Bronchial smooth muscle cell (primary cell): Measurements from ENCODE around the gene NFIC. TPM values are rescaled to one million over a fixed set of nuclear protein-coding genes. Genes with fewer than 3 reads are reported as not detected.

Source experiments
- total RNA-seq: library from RNA; depleted of rRNA; stranded (reverse); fragments of >200 nt; gene quantifications from 2 replicates; pipeline ENCODE4 v1.2.1, GENCODE V29; 2014

Gene NFIC
- total RNA-seq = 40.7 and 70.5 TPM in 2 replicates

DNA sequence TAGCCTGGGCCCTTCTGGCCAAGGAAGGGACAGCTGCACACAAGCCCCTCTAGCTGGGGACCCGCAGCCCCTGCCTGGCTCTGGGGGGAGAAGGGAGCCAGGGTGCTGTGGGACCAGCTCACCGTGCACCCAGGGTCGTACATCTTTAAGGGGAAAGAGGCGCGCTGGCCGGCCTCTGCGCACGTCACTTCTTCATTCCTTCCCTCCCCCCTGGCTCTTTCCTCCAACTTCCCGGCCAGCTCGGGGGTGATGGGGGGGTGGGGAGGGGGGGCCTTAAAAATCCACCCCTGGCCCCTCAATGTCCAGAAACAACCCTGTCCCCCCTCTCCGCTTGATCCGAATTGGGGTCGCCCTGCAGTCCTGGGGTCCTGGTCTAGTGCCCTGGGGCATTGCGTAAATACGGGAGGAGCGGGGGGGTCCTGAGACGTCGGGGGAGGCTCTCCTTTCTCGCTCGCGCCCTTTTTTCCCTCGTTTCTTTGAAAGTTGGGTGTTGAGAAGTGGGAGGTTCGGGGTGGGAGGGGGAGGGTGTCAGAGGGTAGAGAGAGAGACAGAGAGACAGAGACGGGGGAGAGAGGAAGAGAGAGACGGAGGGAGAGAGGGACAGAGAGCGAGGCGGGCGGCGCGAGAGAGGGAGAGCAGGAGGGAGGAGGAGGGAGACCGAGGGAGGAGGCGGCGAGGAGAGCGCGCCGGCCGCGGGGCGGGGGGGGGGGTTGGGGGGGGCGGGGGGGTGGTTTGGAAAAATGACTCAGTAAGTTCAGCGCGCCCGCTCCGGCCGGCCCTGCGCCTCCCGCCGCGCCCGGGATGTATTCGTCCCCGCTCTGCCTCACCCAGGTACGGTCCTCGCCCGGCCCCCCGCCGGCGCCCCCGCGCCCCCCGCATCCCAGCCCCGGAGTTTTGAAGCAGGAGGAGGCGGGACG lies at the start of gene NFIC:
Gene NFIC (plus strand): TSS at position 748 of the 917 bp plus-strand sequence. CDS start 54 bp downstream, at position 802.

DNA sequence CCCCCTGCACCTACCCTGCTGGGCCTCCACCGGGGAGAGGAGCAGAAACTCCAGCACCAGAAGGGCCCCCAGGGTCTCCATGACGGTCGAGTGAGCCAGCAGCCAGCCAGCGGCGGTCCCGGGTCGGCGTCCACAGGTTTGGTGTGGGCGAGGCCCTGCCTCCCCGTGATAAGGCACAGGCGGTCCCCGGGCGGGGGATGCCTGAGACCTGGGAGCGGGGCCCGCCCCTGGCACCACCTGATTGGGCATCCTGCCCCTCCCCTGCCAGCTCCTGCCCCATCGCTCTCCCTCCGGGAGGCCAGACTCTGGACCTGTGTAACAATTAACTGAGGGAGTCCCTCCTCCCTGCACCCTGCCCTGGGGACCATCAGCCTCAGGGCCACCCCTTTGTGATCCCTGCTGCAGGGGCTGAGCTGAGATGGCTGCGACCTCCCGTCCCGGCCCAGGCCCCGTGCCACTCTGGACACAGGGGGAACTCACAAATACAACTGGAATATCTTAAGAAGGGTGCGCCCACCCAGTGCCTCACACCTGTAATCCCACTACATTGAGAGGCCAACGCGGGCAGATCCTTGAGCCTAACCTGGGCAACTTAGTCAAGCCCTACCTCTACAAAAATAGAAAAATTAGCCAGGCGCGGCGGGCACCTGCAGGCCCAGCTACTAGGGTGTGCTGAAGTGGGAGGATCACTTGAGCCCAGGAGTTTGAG lies 114.2 kb downstream of the NFIC start, which contains the start of gene SMIM24:
Gene SMIM24 (minus strand): TSS at position 143 of the 709 bp plus-strand sequence. CDS start 62 bp downstream, at position 81.

DNA sequence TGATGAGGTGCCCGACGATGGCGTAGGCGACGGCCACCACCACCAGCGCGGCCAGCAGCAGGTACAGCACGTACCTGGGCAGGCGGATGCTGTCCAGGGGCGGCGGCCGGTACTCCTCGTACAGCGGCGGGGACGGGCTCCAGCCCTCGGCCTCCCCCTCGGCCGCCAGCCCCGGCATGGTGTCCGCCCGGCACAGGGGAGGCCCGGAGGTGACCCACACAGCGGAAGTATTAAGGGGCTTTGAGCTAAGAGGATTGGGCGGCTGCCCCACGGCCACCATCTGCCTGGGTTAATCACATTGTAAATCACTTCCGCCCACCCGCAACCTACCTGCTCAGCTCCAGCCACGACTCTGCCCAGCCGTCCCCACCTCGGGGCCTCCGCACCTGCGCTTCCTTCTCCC lies 116.8 kb downstream of the NFIC start, which contains the start of gene SMIM44:
Gene SMIM44 (minus strand): TSS at position 216 of the 403 bp plus-strand sequence. CDS start 38 bp downstream, at position 178.

DNA sequence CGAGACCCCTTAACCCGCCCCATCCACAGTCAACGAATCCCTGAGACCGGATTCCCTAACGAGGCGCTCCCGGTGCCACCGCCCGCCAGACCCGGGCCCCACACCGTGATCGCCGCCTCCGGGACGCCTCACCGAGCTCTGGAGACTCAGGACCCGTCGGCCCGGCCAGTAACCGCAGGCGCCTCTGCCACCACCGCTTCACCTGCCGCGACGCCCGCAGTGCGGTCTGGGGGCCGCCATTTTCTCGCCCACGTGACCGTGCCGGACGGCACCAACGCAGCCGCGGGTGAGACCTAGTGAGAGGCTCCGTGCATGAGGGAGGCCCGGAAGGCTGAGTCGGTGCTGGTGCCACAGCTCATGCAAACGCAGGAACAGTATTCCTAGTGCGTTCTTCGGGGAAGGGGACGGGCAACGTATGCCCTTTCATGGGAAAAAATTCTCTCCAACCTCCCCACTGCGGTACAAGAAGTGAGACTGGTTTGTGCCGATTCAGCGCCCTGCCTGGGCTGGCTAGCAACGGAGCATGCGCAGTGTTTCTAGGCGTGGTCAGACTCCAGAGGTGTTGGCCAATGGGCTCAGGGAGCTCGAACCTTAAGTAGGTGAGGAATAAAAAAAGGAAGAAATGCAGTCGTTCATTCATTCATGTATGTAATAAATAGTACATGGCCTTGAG lies 134.2 kb downstream of the NFIC start, which contains the start of gene DOHH:
Gene DOHH (minus strand): TSS at position 246 of the 673 bp plus-strand sequence. CDS start 3,860 bp downstream, outside the sequence.

DNA sequence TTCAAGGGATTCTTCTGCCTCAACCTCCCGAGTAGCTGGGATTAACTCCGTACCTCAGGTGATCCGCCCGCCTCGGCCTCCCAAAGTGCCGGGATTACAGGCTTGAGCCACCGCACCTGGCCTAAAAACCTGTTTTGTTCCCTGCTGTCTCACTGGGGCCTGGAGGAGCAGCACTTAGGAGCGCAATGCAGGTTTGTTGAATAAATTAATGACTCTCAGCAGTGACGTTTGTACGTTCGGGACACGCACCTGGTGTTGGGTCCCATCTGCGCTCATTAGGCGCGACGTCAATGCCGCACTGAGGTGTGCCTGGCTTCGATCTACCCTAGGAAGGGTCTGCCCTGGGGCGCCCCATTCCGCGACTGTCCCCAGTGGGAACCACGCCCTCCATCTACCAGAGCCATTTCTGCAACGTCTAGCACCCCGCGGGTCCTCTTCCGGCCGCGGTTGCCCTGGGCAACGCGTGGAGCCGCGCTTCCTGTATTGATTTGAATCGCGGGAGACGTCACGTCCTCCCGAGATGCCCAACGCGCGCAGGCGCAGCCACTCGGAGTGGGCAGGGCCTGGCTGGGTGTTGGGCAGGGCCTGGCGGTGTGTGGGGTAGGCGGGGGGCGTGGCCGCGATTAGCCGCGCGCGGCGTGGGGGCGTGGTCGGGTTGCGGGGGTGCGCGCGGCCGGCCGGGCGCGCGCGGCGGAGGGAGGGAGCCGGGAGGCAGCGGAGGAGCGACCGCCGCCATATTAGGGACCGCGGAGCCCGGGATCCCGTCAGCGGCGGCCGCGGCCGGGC lies 139.4 kb downstream of the NFIC start, which contains the start of gene FZR1:
Gene FZR1 (plus strand): TSS at position 714 of the 786 bp plus-strand sequence. CDS start 16,679 bp downstream, outside the sequence.

Other genes with a start within 250 kb of the NFIC start
- gene GNA15, start 230.6 kb upstream of the NFIC start, total RNA-seq = under 0.01 and 0.09 TPM in 2 replicates
- not detected in 2 replicates for gene S1PR4, start 187.8 kb upstream of the NFIC start, total RNA-seq
- 27.6 and 32.8 TPM in 2 replicates for gene NCLN, start 180.7 kb upstream of the NFIC start, total RNA-seq
- not detected in 2 replicates for gene CELF5, start 141.9 kb upstream of the NFIC start, total RNA-seq
- not detected in 2 replicates for gene SMIM24, start 113.9 kb downstream of the NFIC start, total RNA-seq
- not detected in 2 replicates for gene SMIM44, start 116.9 kb downstream of the NFIC start, total RNA-seq
- 7.7 and 7.9 TPM in 2 replicates for gene DOHH, start 134.1 kb downstream of the NFIC start, total RNA-seq
- gene FZR1, start 139.7 kb downstream of the NFIC start, total RNA-seq = 34.8 and 41.0 TPM in 2 replicates
- gene TEKTIP1, start 172.6 kb downstream of the NFIC start, total RNA-seq = not detected in 2 replicates
- gene MFSD12, start 191.0 kb downstream of the NFIC start, total RNA-seq = 57.7 and 87.0 TPM in 2 replicates
- gene HMG20B, start 206.4 kb downstream of the NFIC start, total RNA-seq = 67.4 and 88.1 TPM in 2 replicates
- 0.09 TPM in 1 of 2 replicates, not detected in the other for gene GIPC3, start 218.9 kb downstream of the NFIC start, total RNA-seq
- 1.1 and 1.5 TPM in 2 replicates for gene TBXA2R, start 240.3 kb downstream of the NFIC start, total RNA-seq